ENCODE results near the gene FBXL16. TPM values are rescaled to one million over a fixed set of nuclear protein-coding genes. Genes with fewer than 3 reads are reported as not detected.

Gene FBXL16
- total RNA-seq, 2 donors from 2014 or later, result 0.26 TPM; not detected in 1

GRCh38 chr16:687499-687898, 18.1 kb downstream of the FBXL16 start:
- DNase-seq (ENCODE audit: low spot score) (no peak), ATAC-seq (no peak)
- Mint-ChIP-seq H3K9me3 (no peaks in the 10 kb centered on the region), H3K27ac (no peak overlapping the region), H3K27me3 (peaks cover 0 to 3% of the 10 kb centered on the region in 2 donors), H3K36me3 (no peaks in the 10 kb centered on the region), H3K4me1 (ENCODE audit: low read depth in 2 of 2) (peaks cover 2 to 10% of the 10 kb centered on the region in 2 donors), H3K4me3 (no peak overlapping the region)

GRCh38 chr16:686459-687260, 18.9 kb downstream of the FBXL16 start:
- no peak overlapping the region for H3K4me3 Mint-ChIP-seq
- ATAC-seq, result no peak
- no peaks in the 10 kb centered on the region for H3K36me3 Mint-ChIP-seq
- no peak overlapping the region for H3K27ac Mint-ChIP-seq
- peaks cover 4 to 10% of the 10 kb centered on the region in 2 donors for H3K4me1 Mint-ChIP-seq (ENCODE audit: low read depth in 2 of 2)
- no peaks in the 10 kb centered on the region for H3K27me3 Mint-ChIP-seq
- no peaks in the 10 kb centered on the region for H3K9me3 Mint-ChIP-seq
- no peak for DNase-seq (ENCODE audit: low spot score)

DNA sequence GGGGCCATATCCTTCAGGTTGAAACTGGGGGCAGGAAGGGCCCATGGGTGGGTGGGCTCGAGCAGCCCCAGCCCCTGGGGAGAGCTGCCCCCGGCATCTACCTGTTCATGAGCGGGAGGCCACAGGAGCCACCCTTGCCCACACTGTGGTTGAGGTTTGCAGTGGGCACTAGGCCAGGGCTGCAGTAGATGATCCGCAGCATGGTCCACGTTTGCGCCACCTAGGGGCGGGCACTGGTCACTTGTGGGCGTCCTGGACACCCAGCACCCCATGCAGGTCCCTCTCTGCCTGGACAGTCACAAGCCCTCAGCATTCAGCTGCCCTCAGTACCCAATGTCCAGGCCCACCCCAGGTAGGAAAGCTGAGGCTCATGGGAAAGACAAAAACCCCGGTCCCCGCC, 19.6 kb downstream of the FBXL16 start:
- Mint-ChIP-seq H3K36me3 (no peaks in the 10 kb centered on the region), H3K27me3 (no peaks in the 10 kb centered on the region), H3K9me3 (no peaks in the 10 kb centered on the region), H3K4me3 (no peak overlapping the region), H3K4me1 (ENCODE audit: low read depth in 2 of 2) (peaks cover 4 to 12% of the 10 kb centered on the region in 2 donors), H3K27ac (no peak overlapping the region)
- no peak for ATAC-seq
- DNase-seq (ENCODE audit: low spot score), result no peak

DNA sequence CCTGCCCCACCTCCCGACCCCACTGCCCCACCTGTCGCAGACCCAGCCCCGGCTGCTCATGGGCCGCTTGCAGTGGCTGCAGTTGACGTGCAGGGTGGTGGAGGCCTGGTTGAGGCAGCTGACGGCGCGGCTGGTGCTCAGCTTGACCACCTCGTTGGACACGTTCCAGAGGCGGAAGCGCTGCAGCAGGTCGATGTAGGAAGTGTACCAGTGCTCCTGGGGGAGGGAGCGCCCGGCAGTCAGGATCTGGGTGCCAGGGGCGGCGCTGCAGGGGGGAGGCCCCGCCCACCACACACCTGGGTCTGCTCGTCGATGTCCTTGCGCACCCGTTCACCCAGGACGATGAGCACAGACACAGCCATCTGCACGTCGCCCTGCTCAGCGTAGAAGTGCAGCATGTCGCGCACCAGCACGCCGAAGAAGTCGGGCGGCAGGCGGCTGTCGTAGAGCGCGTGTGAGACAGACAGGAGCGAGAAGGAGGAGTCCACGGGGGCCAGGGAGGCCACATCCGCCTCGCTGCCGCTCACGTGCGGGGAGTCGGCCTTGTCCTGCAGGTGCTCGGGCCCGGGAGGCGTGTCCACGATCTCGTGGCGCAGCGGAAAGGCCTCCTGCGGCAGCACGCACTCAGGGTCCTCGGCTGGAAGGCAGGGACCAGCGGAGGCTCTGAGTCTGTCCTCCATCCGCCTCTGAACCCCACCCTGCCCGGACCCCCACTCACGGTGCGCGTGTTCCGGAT, 20.5 kb downstream of the FBXL16 start:
- DNase-seq (ENCODE audit: low spot score) (no peak), ATAC-seq (no peak)
- Mint-ChIP-seq H3K4me3 (no peak overlapping the region), H3K27me3 (no peaks in the 10 kb centered on the region), H3K36me3 (no peaks in the 10 kb centered on the region), H3K4me1 (ENCODE audit: low read depth in 2 of 2) (peaks cover 4 to 9% of the 10 kb centered on the region in 2 donors), H3K9me3 (no peaks in the 10 kb centered on the region), H3K27ac (peak overlapping the region in 1 of 2 donors; percentile 44)

DNA sequence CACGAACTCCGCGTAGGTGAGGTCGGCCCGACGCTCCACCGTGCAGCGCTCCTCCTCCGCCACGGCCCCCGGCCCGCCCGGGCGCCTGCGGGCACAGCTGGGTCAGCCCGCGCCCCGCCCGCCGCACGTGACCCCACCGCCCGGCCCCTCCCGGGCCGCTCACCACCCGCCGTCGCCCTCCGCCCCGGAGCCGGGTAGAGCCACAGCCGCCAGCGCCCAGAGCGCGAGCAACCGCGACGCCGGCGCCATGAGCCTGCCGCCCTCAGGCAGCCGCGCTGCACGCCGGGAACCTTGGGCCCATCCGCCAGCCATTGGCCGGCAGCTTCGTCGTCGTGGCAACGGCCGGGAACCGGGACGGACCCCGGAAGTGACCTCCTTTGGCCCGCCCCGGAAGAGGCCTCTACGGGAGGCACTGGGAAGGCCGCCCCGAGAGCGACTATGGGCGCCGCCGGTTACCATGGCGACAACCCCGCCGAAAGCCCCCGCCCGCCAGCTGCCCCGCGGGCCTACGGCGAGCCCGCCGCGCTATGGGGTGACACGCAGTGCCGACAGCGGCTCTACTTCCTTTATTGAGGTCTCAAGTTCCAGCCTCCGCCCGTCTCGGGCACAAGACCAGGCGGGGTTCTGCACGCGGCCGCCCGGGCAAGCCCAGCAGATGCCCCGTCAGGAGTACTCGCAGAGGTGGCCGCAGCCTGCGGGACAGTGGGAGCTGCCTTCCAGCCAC, 21.4 kb downstream of the FBXL16 start, which contains the start of gene JMJD8:
Gene JMJD8 (minus strand): TSS at position 264 of the 724 bp plus-strand sequence. CDS start 15 bp downstream, at position 249.
- Mint-ChIP-seq H3K36me3 (no peaks in the 10 kb centered on the region), H3K4me3 (peak within 1 kb of the TSS; percentile 77), H3K27me3 (no peaks in the 10 kb centered on the region), H3K27ac (peak within 1 kb of the TSS in 1 of 2 donors; percentile 44), H3K9me3 (no peaks in the 10 kb centered on the region), H3K4me1 (ENCODE audit: low read depth in 2 of 2) (peaks cover 9 to 11% of the 10 kb centered on the region in 2 donors)
- DNase-seq (ENCODE audit: low spot score) (peak; percentile 98), ATAC-seq (peak; percentile 83 to 88)

GRCh38 chr16:683396-684070, 22.1 kb downstream of the FBXL16 start:
- Mint-ChIP-seq H3K27ac (no peak overlapping the region), H3K4me1 (ENCODE audit: low read depth in 2 of 2) (peaks cover 11 to 13% of the 10 kb centered on the region in 2 donors), H3K36me3 (no peaks in the 10 kb centered on the region), H3K9me3 (no peaks in the 10 kb centered on the region), H3K27me3 (no peaks in the 10 kb centered on the region), H3K4me3 (peak overlapping the region; percentile 77)
- no peak for DNase-seq (ENCODE audit: low spot score)
- no peak for ATAC-seq

GRCh38 chr16:682493-683395, 22.9 kb downstream of the FBXL16 start:
- no peak for ATAC-seq
- peaks cover 11 to 13% of the 10 kb centered on the region in 2 donors for H3K4me1 Mint-ChIP-seq (ENCODE audit: low read depth in 2 of 2)
- H3K4me3 Mint-ChIP-seq, result peak overlapping the region; percentile 81
- H3K27ac Mint-ChIP-seq, result peak overlapping the region in 1 of 2 donors; percentile 39
- no peaks in the 10 kb centered on the region for H3K27me3 Mint-ChIP-seq
- DNase-seq (ENCODE audit: low spot score), result no peak
- no peaks in the 10 kb centered on the region for H3K9me3 Mint-ChIP-seq
- H3K36me3 Mint-ChIP-seq, result no peaks in the 10 kb centered on the region

DNA sequence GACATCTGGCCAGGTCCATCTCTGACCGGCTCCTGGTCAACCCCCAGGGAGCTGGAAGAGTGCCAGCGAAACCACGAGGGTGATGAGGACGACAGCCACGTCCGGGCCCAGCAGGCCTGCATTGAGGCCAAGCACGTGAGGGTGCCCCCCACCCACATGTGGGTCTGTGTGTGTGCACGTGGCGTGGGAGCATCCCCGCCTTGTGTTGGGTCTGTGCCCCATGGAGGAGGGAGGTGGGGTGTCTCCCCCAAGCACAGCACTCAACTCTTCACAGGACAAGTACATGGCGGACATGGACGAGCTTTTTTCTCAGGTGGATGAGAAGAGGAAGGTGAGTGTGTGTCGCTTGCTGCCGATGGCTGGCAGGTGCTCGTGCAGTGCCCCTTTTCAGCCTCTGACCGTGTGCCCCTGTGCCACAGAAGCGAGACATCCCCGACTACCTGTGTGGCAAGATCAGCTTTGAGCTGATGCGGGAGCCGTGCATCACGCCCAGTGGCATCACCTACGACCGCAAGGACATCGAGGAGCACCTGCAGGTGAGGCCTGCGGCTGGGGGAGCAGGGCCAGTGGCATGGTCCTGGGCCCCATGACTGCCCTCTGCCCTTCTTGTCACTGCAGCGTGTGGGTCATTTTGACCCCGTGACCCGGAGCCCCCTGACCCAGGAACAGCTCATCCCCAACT, 23.7 kb downstream of the FBXL16 start:
- no peaks in the 10 kb centered on the region for H3K9me3 Mint-ChIP-seq
- peak overlapping the region; percentile 81 for H3K4me3 Mint-ChIP-seq
- H3K27ac Mint-ChIP-seq, result no peak overlapping the region
- DNase-seq (ENCODE audit: low spot score) (no peak), ATAC-seq (no peak)
- H3K27me3 Mint-ChIP-seq, result no peaks in the 10 kb centered on the region
- no peaks in the 10 kb centered on the region for H3K36me3 Mint-ChIP-seq
- peaks cover 11 to 13% of the 10 kb centered on the region in 2 donors for H3K4me1 Mint-ChIP-seq (ENCODE audit: low read depth in 2 of 2)

GRCh38 chr16:680967-681745, 24.4 kb downstream of the FBXL16 start:
- H3K27ac Mint-ChIP-seq, result peak overlapping the region in 1 of 2 donors; percentile 28
- H3K4me1 Mint-ChIP-seq (ENCODE audit: low read depth in 2 of 2), result peaks cover 11 to 13% of the 10 kb centered on the region in 2 donors
- H3K4me3 Mint-ChIP-seq, result peak overlapping the region; percentile 81
- H3K9me3 Mint-ChIP-seq, result no peaks in the 10 kb centered on the region
- no peak for ATAC-seq
- DNase-seq (ENCODE audit: low spot score), result no peak
- no peaks in the 10 kb centered on the region for H3K27me3 Mint-ChIP-seq
- no peaks in the 10 kb centered on the region for H3K36me3 Mint-ChIP-seq

DNA sequence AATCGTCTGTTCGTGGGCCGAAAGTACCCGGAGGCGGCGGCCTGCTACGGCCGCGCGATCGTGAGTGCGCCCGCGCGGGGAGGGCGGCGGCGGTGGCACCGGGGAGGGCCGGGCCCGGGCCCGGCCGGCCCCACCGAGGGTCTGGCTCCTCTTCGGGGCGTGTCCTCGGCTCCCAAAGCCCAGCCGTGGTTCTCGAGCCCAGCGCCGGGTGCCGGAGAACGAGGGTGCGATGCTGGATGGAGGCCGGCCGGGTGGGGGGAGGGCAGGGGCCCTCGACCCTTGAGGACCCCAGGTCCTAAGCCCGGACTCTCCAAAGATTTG, 25.0 kb downstream of the FBXL16 start:
- Mint-ChIP-seq H3K4me1 (ENCODE audit: low read depth in 2 of 2) (peaks cover 11 to 13% of the 10 kb centered on the region in 2 donors), H3K9me3 (no peaks in the 10 kb centered on the region), H3K27ac (peak overlapping the region in 1 of 2 donors; percentile 28), H3K27me3 (no peaks in the 10 kb centered on the region), H3K36me3 (no peaks in the 10 kb centered on the region), H3K4me3 (peak overlapping the region; percentile 81)
- ATAC-seq (peak in 1 of 2 donors; percentile 0), DNase-seq (ENCODE audit: low spot score) (no peak)

DNA sequence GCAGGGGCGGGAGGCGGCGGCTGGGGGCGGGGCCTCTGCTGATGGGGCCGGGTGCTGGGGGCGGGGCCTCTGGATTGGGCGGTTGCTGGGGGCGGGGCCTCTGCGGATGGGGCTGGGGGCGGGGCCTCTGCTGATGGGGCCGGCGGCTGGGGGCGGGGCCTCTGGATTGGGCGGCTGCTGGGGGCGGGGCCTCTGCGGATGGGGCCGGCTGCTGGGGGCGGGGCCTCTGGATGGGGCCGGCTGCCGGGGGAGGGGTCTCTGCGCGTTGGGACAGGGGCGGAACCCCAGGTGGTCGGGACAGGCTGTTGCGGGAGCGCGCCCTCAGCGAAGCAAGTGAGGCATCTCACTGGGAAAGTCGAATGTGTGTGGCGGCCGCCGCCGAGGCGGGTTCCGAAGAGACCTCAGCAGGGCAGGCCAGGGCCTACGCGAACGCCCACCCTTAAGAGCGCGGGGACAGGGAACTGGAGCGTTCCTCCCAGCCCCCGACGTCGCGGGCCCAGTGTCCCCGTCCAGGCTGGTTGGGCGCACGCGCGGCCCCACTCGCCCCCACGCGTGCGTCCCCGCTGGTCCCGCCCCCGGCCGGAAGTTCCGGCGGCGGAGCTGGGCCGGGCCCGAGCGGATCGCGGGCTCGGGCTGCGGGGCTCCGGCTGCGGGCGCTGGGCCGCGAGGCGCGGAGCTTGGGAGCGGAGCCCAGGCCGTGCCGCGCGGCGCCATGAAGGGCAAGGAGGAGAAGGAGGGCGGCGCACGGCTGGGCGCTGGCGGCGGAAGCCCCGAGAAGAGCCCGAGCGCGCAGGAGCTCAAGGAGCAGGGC, 25.6 kb downstream of the FBXL16 start, which contains the start of gene STUB1:
Gene STUB1 (plus strand): TSS at position 597 of the 811 bp plus-strand sequence. CDS start 116 bp downstream, at position 713.
- no peaks in the 10 kb centered on the region for H3K9me3 Mint-ChIP-seq
- H3K4me3 Mint-ChIP-seq, result peak within 1 kb of the TSS; percentile 81
- H3K36me3 Mint-ChIP-seq, result no peaks in the 10 kb centered on the region
- H3K27ac Mint-ChIP-seq, result peak within 1 kb of the TSS in 1 of 2 donors; percentile 28
- H3K27me3 Mint-ChIP-seq, result no peaks in the 10 kb centered on the region
- peak; percentile 71 to 86 for ATAC-seq
- DNase-seq (ENCODE audit: low spot score), result peak; percentile 92
- H3K4me1 Mint-ChIP-seq (ENCODE audit: low read depth in 2 of 2), result peaks cover 13 to 14% of the 10 kb centered on the region in 2 donors

All from natural killer cell treated with Interleukin-12 subunit alpha and Interleukin-12 subunit beta and Interleukin-15 and Interleukin-18, amount 100 ng/mL, for 72 hours (primary cell).